Fibroblast of peridontal ligament (primary cell): ENCODE data around the gene LSP1.
A peak's percentile ranks its signal among the peaks of the same experiment; 100 is the strongest.

Source experiments
- DNase-seq: peaks from one replicate; pipeline ENCODE4 v3.0.0-alpha.2; 2010; ENCODE audit errors: extremely low read depth

Gene LSP1

GRCh38 chr11:1928891-1929541 is 76.1 kb downstream of the LSP1 start:
- no peak for DNase-seq

- DNase-seq: no peak
These were observed 77.0 kb downstream of the LSP1 start for GRCh38 chr11:1929621-1930461.

- DNase-seq: no peak
These were observed 77.6 kb downstream of the LSP1 start for GRCh38 chr11:1930462-1930830.

DNA sequence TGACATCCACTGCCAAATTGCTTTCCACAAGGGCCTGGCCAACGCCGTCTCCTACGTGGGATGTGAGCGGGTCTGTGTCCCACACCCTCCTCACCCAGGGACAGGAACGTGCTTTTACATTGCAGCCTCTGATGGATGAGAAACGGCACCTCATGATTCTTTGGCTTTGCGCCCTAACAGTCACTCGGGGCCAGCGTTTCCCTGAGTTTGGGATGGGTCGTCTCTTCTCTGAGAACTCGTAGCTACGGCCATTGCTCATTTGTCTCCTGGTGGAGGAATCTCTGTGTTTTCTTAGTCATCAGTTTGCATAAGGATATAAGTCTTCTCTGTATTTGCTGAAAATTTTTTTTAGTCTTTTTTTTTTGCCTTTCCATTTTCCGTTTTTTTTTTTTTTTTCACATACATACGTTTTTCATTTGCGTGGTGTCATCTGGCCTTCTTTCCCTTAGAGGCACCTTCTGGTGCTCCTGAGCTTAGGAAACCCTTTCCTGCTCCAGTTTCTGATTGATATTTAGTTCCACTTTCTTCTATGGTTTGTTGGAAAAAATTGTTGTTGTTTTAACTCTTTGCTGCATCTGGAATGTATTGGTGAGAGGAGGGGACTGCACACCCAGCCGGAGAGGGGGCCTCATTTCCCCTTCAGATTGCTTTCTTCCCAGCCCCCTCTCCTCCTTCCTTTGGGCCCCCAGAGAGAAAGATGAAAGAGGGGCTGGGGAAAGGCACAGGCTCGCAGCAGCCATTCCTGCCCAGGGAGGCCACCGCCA is 78.6 kb downstream of the LSP1 start:
- DNase-seq: peak; percentile 22

GRCh38 chr11:1932105-1932480 is 79.2 kb downstream of the LSP1 start:
- no peak for DNase-seq

DNA sequence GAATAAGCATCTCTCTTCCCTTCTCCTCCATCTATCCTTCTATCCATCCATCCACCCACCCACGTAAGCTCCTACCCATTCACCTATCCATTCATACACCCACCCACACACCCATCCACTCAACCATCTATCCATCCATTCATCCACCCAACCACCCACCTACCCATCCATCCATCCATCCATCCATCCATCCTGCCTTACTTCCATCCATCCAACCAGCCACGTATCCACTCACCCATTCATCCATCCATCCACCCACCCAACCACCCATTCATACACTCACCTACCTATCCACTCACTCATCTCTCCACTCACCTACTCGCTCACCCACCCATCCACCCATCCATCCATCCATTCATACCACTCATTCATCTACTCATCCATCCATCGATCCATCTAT is 79.8 kb downstream of the LSP1 start:
- DNase-seq: no peak

- DNase-seq: no peak
These were observed 80.8 kb downstream of the LSP1 start for GRCh38 chr11:1933416-1934334.

GRCh38 chr11:1934335-1935155 is 81.7 kb downstream of the LSP1 start:
- DNase-seq: no peak

GRCh38 chr11:1935156-1936071 is 82.5 kb downstream of the LSP1 start:
- no peak for DNase-seq

GRCh38 chr11:1936072-1936780 is 83.3 kb downstream of the LSP1 start:
- DNase-seq: no peak

DNA sequence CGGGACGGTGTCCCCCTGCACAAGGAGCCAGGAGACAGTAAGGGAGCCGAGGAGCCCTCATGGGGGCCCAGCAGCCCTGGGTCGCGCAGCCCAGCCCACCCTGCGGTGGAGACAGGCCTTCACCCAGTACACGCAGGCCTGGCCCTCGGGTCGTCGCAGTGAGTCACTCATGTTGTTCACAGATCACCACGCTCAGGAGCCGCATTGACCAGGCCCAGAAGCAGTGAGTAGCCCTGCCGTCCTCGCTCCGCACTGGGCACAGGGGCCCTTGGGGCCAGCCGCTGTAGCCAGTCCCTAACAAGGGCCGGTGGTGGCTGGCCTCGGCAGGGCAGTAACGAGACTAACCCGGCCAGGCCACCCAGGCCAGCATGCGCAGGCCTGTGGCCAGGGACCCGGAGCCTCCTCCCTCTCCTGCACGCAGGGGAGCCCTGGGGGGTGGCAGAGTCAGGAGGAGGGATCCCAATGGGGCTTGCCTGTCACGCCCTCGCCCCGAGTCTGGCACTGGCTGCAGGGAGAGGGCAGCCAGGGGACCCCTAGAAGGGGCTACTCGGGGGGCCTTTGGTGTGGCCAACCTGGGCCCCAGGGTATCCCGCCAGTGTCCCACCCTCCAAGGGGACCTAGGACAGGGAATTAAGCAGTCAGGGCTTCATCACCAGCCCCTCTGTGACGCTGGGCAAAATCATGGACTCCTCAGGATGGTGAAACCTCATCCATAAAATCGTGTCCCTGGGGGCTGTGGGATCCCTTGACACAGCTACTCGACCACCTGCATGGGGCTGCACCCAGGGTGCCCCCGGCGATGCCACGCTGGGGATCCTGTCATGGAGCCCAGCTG is 84.1 kb downstream of the LSP1 start:
- DNase-seq: no peak

DNA sequence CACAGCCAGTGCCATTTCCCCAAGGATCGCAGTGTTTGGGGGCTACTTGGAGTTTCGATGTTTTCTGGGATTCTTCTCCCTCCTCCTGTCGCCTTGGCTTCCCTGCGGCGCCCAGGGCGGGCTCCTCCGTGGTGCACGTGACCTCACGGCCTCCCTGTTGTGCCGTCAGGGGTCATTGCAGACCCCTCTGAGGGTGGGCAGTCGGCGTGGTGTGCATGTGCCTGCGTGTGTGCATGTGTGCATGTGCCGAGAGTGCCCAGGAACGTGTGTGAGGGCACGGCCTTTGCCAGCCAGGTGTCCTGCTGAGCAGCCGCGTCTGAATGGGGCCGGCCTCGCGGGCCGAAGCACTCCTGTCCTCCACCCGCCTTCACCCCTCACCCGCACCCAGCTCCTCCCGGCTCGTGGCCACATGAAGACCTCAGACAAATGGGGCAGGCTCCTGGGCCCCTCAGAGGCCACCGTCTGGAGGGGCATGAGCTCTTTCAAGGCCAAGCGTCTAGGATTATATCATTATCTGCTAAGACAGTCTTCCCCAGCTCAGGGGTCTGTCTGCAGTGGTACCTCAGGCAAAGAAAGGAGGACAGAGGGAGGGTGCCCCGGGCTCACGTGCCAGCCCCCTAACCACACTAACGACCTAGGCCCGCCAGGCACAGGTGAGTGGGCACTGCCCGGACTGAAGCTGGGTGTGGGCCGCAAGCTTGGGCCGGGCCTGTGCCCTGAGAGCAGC is 84.9 kb downstream of the LSP1 start:
- DNase-seq: no peak

DNA sequence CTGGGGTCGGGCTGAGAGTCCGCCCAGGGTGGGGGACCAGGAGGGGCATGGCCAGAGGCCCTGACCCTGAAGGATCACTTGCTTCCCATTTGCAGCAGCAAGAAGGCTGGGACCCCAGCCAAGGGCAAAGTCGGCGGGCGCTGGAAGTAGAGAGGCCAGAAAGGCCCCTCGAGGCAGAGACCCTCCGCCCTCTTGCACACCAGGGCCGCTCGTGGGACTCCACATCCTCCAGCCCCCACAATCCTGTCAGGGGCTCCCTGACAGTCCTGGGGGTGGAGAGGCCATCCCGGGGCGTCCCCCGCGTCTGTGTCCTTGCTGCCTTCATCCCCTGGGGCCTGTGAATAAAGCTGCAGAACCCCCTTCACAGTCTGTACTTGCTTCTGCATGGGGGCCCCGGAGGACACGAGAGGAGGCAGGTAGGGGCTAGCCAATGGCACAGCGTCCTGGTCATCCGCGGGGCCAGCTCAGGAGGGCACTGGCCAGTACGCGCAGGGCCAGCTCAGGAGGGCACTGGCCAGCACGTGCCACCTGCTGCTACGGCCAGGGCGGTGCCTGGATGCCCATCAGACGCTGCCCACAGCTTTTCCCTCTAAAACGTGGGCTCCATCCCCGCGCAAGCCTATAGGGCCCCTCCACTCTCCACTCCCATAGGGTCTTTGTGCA is 85.6 kb downstream of the LSP1 start:
- DNase-seq: no peak

GRCh38 chr11:1939006-1939625 is 86.2 kb downstream of the LSP1 start:
- DNase-seq: no peak

- DNase-seq: peak; percentile 20
These were observed 86.9 kb downstream of the LSP1 start for GRCh38 chr11:1939788-1940187.
